Stimulated activated CD4-positive, alpha-beta T cell treated with anti-CD3 and anti-CD28 coated beads, Interleukin-1b, Interleukin-23, amount 100 ng/mL, for 4 hours (primary cell): ENCODE data around the gene JMJD7.

Source experiments
- DNase-seq, 2 donors: peaks; one replicate each; pipeline ENCODE4 v3.0.0-alpha.2; 2020; ENCODE audit warnings: low read depth in 2 of 2

JMJD7 gene

DNA sequence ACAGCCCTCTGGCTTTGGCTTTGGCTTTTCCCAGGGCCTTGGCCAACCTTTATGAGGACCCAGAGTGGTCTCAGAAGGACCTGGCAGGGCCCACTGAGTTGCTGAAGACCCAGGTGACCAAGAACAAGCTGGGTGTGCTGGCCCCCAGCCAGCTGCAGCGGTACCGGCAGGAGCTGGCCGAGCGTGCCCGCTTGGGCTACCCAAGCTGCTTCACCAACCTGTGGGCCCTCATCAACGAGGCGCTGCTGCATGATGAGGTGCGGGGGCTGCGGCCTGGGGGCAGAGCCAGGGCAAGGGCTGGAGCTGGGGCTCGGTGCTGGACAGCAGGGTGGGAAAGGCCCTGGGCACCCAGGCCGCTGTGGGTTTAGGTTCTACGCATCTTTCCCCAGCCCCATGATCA is 16.9 kb downstream of the JMJD7 start:
- DNase-seq: no peak

DNA sequence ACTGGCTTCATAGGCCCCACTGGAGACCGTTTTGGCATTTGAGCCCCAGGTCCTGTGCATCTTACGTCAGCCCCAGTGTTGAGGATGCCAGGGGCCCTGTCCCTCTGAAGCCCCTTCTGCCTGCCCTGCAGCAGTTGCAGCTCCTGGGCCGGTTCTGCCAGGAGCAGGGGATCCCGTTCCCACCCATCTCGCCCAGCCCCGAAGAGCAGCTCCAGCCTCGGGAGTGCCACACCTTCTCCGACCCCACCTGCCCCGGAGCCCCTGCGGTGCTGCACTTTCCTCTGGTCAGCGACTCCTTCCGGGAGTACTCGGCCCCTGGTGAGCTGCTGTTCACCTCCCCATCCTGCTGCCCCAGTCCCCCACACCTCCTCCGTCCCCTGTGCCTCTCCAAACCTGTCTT is 19.3 kb downstream of the JMJD7 start:
- no peak for DNase-seq

DNA sequence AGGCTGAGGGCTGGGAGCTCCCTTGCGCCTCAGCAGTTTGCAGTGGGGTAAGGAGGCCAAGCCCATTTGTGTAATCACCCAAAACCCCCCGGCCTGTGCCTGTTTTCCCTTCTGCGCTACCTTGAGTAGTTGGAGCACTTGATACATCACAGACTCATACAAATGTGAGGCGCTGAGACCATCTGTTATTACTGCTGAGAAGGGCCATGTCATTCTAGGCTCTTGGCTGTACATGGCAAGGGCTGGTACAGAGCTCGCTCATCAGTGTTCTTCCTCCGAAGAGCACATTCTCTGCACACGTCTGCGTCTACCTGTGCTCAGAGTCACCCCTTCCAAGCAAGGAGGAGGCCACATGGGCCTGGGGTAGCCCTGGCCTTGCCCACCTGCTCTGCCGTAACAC is 20.1 kb downstream of the JMJD7 start:
- DNase-seq: no peak

DNA sequence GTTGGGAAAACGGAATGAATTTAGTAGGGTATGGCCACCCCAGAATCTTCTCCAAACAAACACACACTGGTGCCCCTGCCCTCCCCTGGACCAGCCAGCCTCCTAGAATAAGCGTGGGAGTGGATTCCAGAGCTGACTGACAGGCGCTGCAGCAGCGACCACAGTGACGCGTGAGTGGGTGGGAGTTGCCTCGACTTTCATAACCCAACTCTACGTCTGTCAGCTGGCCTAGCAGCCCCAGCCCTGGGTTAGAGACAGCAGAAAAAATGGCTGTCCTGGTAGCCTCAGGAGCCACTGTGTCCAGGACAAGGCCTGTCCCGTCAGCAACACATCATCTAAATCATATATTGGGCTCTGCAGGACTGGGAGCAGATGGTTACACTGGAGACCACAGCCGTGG is 20.7 kb downstream of the JMJD7 start:
- peak in 1 of 2 donors; percentile 11 for DNase-seq

DNA sequence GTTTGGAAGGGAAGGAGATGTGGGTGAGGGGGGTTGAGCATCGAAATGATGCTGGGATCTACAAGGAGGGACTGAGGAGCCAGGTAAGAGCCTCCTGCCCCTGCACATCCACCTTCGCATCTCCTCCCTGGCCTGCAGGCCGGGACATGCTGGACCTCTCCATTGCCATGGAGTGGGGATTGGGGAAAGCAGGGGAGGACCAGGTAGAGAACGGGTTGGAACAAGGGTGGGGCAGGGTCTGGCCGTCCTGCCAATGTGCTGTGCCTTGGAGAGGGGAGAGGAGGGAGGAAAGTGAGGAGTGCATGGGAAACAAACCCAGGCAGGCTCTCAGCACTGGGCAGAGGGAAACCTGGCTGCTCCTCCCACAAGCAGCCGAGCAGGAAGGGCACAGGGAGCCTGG is 21.3 kb downstream of the JMJD7 start:
- DNase-seq: no peak

DNA sequence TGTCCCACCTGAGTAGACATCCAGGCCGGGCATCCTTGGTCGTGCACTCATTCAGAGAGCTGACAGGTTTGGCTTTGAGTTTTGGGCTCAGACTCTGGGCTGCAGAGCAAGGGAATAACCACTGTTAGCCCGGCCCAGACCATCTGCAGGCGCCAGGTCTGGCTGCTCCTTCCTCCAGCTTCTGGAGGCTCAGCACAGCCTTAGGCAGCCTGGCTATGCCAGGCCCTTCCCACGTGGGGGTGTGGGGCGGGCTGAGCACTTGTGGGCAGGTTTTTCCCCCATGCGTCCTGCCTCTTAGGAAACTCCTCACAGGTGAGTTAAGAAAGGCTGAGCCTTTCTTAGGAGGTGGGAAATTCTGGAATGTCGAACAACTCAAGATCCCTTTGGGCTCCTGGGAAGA is 22.0 kb downstream of the JMJD7 start:
- no peak for DNase-seq

DNA sequence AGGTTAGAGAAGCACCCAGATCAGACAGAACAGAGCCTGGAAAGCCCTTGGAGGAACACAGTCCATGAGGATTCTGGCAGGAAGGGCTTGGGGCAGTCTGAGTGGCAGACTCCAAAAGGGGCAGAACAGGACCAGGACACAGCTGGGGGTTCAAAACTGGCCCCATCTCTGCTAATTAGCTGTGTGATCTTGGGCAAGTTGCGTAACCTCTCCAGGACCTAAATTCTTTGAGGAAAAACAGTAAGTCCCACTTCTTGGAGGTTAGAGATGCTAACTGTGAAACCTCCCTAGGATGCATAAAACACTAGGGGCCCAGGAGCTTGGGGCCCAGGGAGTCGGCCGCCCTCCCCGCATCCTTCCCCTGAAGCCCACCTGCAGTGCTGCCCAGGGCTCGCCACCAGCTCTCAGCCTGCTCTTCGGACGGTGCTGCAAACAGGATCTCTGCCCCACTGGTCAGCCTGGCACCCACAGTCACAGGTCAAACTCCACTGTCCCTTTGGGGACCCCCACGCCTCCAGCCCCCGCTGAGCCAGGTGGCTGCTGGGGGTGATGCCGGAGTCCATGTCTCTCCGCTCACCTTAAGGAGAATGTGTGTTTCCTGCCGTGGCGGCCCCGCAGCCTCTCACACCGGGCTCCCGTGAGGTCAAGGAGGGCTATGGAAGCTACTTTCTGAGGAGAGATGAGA is 22.7 kb downstream of the JMJD7 start:
- DNase-seq: no peak

DNA sequence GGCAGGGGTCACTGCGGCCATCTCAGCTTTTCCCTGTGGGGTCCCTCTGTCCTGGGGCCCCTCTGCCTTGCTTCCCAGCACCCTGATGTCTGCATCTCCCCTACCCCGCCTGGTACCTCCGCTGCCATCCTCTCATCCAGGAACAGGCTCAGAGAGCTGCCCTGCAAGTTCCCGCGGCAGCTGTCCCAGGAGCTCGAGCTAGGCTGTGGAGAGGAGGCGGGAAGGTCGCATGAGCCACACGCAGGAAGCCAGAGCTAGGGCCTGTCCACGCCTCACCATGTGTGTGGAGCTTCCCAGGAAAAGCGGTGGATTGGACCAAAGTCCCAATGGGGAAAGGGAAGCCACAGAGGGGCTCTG is 23.3 kb downstream of the JMJD7 start:
- DNase-seq: no peak

DNA sequence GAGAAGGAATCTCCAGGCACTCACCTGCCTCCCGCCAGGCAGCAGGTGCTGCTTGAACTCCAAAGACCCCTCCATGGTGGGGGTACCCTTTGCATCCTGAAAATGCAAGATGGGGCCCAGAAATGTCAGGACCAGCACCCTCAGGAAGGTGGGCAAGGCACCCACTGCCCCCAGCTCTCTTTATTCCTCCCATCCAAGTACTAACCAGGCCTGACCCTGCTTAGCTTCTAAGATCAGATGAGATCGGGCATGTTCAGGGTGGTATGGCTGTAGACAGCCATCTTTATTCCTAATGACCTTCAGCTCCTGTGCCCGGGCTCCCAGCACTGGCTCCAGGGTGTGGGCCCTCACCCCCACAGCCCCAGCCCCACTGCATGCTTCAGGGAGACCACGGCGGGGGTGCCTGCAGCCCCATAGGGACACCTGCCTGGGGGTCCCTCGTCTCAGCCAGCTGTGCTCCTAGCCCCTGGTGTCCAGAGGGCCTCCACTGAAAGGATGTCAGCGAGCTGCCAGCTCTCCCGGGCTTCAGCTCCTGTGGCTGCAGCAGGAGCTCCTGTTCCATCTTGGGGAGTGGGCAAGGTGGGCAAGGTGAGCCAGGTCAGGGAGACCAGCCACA is 24.0 kb downstream of the JMJD7 start:
- no peak for DNase-seq

DNA sequence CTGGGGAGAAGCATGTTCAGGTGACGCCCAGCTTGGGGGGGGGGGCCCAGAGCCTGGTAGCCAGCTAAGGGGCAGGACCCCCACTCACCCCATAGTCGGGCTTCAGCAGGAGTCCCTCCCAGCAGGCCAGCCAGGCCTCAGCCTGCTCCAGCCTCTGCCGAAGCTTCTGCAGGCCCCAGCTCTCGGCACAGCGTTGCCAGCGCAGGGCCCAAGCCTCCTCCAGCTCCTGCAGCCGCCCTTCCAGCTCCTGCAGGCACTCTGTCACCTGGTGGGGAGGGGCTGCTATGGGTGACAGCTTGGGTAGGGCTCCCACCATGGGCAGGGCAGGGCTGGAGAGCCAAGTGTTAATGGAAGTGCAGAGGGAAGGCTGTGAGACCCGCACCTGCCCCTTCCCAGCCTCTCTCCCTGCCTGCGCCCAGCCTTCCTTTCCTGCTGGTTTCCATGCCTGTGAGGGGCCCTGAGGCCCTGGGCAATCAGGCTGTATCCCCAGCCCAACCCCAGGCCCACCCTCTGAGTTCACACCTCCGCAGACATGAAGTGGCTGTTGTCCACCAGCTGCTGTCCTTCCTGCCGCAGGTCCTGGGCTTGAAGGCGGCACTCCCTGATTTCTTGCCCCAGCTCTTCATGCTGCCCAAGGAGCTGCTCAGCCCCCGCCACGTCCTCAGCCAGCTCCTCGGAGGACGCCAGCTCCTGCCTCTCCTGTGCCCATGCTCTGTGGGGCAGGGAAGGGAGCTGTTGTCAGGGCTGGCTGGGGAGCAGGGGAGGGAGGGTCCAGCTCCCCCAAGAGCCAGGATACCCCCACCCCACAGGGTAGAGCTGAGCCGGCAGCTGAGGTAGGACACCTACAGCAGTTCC is 25.1 kb downstream of the JMJD7 start:
- no peak for DNase-seq

DNA sequence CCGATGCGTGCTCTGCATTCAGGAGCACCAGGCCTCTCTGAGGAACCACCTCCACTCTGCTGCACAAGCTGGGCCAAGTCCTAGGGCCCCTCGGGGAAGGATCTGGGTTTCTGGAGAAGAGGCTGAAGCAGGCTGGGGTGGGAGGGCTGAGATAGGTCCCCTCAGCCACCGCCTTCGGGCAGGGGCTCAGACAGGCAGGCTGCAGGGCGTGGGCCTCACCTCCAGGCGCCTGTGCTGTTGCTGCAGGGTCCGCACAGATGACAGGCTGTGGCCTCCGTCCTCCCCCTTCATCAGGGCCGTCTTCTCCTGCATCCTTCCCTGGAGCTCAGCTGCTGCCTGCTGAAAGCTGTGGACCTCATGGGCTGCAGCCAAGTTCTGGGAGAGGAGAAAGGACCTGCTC is 25.9 kb downstream of the JMJD7 start:
- DNase-seq: no peak

DNA sequence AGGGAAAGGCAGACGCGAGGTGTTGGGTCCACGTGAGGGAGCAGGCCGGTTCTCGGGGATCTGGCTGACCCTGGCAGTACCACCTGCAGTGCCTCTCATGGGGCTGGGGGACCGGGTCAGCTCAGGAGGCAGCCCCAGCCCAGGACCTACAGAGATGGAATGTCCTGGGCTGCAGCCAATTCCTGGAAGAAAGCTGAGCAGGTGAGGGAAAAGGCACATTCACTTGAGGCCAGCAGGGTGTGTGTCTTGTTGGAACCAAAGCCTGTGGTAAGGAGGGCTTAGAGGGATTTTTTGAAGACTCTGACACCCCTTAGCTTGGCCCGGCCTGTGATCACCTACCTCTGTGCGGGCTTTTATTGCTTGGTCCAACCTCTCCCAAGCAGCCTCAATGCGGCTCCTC is 26.6 kb downstream of the JMJD7 start:
- no peak for DNase-seq

DNA sequence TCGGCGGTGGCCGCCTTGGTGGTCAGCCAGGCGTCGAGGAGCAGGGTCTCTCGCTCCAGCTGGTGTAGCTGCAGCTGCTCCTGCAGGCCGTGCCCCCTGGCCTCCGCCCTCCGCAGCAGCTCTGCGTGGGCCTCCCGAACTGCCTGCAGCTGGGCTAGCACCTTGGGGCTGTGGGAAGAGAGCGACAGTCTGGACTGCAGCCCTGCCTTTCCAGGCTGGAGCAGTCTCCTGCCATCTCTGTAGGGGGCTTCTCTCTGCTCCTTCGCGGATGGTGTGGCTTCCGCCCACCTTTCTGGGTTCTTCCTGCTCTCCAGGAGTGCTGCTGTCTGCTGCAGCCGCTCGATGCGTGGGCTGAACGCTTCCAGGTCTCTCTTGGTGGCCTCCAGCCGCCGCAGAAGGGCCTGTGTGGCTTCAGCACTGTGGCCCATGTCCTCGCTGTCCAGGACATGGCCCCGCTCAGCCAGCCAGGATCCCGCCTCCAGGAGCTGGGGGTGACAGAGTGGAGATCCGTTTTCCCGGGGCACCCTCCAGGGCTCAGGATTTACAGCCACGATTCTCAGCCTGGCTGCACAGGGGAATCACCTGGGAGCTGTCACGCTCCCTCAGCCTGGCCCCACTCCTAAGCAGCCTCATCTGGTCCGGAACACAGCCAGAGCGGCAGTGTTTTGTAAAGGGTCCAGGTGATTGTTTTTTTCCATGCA is 27.5 kb downstream of the JMJD7 start:
- DNase-seq: no peak

DNA sequence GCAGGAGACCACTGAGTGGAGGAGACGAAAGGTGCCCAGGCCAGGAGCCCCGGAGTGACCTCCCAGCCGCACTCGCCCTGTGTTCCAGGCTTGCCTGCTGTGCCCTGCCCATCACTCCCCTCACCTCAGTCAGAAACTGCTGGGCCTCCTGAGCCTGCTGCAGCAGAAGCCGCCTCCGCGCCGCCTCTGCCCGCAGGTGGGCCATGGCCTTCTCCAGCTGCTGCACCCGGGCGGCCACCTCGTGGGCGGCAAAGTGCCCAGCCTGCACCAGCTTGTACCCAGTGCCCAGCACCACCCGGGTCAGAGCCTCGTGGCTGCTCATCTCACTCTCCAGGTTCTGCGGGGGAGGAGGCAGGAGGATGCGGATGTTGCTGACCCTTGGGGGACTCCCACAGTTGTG is 28.4 kb downstream of the JMJD7 start:
- no peak for DNase-seq

DNA sequence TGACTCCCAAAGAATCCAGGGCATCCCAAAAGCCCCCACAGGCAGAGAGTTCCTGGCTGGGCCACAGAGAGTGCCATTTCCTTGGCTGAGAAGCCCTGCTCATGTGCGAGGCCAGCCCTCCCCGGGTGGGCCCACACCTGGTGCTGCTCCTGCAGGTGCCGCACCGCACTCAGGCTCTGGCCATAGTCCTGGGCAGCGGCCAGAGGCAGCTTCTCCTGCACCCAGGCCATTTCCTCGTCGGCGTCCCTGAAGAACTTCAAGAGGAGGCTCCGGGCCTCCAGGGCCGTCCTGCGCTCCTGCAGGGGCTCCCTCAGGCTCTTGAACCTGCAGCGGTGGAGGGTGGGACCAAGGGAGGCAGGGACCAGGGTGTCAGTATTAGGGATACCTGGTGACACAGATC is 28.8 kb downstream of the JMJD7 start:
- no peak for DNase-seq

DNA sequence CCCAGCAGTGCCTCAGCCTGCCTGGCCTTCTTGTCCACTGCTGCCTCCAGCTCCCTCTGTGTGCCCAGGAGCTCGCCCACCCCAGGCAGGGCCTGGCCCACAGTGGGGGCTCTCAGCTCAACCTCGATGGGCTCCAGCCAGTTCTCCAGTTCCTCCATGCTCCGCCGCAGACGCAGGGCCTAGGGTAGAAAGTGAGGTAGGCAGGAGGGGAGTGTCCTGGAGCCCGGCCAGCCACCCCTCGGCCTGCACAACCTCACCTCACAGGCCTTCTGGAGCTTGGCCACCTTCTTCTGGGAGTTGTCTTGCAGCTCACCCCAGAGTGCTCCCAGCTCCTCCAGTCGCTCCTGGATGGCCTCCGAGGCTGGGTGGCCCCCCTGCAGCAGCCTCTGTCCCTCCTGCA is 29.4 kb downstream of the JMJD7 start:
- DNase-seq: no peak

DNA sequence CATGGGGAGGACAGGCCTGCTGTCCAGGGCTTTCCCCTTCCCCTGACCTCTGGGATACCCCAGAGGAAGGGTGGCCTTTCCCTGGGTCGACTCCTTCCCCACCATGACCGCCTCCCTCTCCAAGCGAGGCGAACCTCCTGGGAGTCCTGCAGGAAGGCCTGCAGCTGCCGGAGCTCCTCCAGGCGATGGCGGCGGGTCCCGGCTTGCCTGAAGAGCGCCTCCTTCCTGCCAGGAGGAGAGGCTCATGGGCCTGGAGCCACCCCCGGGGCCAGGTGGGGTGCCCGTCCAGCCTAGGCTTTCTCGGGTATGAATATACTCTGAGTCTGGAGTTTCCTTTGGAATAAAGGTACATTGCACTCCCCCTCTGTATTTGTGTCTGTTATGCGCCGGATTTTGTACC is 30.9 kb downstream of the JMJD7 start:
- no peak for DNase-seq

DNA sequence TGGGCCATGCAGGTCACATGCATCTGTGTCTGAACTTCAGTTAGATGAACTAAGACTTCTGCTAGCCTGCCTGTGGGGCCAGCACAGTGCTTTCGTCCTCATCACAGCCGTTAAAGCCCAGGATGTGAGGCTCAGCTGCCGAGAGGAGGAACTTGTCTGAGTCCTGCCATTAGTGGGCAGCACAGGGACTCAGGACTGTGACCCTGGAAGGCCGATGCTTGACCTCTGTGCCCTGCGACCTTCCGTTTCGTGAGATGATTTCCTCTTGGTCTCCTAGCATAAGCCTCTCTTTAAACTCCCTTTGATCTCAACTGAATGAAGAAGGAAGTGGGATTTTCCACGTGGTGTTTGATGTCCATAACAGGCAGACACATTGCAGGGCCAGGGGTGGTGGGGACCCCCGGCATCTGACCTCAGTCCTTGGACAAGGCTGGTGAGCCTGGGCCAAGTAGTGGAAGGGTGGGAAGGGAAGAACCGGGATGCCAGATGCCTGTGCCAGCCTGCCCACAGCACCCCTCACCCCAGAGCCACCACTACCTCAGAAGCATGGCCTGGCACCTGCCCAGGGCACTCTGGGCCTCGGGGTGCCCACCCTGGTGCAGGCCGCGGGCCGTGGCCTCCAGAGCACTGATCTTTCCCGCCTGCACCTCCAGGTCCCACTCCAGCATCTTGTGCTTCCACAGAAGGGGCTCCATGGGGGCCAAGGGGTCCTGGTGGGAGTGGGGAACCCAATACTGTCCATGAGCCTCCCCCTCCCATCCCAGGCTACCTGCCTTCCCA is 32.3 kb downstream of the JMJD7 start:
- no peak for DNase-seq

DNA sequence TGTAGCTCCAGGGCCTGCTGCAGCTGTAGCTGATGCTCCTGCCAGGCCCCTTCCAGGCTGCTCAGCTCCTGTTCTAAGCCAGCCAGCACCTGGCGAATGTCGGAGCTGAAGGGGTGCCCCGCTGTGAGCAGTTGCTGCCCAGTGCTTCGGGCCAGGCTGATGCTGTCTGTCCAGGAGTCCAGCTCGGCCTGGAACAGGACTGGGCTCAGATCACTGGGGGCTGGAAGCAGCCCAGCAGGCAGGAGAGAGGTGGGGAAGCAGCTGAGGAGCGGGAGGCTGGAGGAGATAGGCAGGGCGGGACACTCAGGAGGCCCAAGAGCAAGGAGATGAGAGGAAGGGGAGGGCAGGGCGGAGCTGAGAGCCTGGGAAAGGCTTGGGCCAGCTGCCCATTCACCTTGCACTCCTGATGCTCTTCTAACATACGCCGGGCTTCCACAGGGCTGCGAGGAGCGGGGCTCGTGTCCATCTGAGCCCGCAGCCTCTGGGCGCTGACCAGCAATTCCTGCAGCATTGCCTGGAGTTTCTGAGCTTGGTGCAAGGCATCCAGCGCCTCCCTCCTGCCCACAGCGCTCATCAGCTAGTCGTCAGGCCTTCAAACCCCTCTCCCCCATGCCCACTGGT is 34.0 kb downstream of the JMJD7 start:
- no peak for DNase-seq

DNA sequence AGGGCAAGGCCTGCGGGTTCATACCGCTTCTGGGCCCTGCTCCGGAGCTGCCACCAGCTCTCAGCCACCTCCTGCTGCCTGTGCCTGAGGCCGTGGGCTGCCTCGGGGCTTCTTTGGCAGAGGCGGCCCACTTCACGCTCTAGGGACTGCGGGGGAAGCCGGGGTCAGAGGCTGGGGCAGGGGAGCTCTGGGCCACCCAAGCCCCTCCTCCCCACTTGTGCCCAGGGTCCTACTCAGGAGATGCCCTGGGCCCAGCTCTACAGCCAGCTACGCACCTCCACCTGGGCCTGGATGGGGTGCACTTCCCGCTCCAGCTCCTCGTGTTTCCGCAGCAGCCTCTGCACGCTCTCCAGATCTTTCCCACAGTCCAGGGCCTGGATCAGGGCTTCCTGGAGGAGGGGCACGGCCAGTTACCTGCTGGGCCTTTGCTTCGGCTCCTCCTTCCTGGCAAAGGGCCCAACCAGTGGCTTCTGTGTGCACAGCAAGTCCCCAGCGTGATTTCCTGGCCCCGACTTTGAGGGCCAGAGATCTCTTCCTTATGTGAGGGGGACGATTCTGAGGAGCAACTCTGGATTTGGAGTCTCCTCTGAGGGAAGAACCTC is 34.7 kb downstream of the JMJD7 start:
- DNase-seq: no peak

DNA sequence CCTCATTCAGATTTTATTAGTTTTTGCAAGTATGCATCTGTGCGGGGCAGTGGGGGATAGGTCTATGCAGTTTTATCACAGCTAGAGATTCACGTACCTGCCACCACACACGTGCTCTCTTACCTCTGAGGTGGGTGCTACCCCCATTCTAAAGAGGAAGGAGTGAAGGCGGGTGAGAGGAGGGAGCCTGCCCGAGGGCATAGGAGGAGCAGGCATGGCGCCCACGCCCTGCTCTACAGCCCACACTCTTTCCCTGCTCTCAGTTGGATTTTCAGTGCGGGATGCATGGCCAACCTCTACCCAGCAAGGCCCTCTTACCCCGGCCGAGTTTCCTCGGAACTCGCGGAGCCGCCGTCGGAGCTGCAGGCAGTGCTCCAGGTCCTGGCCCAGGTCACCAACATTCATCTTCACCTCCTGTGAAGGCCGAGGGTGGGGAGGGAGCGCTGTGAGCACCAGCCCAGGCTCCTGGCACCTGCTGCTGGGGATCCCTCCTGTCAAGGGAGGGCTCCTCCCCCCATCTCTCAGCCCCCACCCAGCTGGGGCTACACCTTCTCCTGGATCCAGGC is 37.7 kb downstream of the JMJD7 start:
- DNase-seq: no peak
